ENCODE measurements around the gene ADGRD1.

ADGRD1 gene

GRCh38 chr12:130967636-130968035 is 13.9 kb downstream of the ADGRD1 start:
- no peak for DNase-seq

- no peak for DNase-seq
Observed at GRCh38 chr12:130968611-130969010, 14.9 kb downstream of the ADGRD1 start.

- DNase-seq = no peak
Observed at GRCh38 chr12:130969223-130969622, 15.5 kb downstream of the ADGRD1 start.

GRCh38 chr12:130970165-130970907 is 16.6 kb downstream of the ADGRD1 start:
- DNase-seq = no peak

GRCh38 chr12:130970908-130971233 is 17.2 kb downstream of the ADGRD1 start:
- DNase-seq = no peak

- no peak for DNase-seq
Observed at GRCh38 chr12:130971925-130972585, 18.3 kb downstream of the ADGRD1 start.

GRCh38 chr12:130972586-130972950 is 18.9 kb downstream of the ADGRD1 start:
- no peak for DNase-seq

- no peak for DNase-seq
Observed at GRCh38 chr12:130973109-130973508, 19.4 kb downstream of the ADGRD1 start.

GRCh38 chr12:130973906-130974305 is 20.2 kb downstream of the ADGRD1 start:
- no peak for DNase-seq

GRCh38 chr12:130975116-130975515 is 21.4 kb downstream of the ADGRD1 start:
- DNase-seq = no peak

- DNase-seq = no peak
Observed at GRCh38 chr12:130976171-130976720, 22.5 kb downstream of the ADGRD1 start.

GRCh38 chr12:130977046-130977742 is 23.5 kb downstream of the ADGRD1 start:
- no peak for DNase-seq

- no peak for DNase-seq
Observed at GRCh38 chr12:130977743-130978095, 24.0 kb downstream of the ADGRD1 start.

- DNase-seq = peak; percentile 16
Observed at GRCh38 chr12:130978785-130979184, 25.1 kb downstream of the ADGRD1 start.

- no peak for DNase-seq
Observed at GRCh38 chr12:130981074-130981742, 27.5 kb downstream of the ADGRD1 start.

- DNase-seq = no peak
Observed at GRCh38 chr12:130981911-130982310, 28.2 kb downstream of the ADGRD1 start.

GRCh38 chr12:130982565-130983225 is 29.0 kb downstream of the ADGRD1 start:
- DNase-seq = no peak

GRCh38 chr12:130983328-130984017 is 29.8 kb downstream of the ADGRD1 start:
- peak; percentile 62 for DNase-seq

GRCh38 chr12:130984183-130985058 is 30.7 kb downstream of the ADGRD1 start:
- no peak for DNase-seq

- DNase-seq = no peak
Observed at GRCh38 chr12:130987151-130987931, 33.6 kb downstream of the ADGRD1 start.

All from inflammatory macrophage treated with lipopolysaccharide for 4 hours (primary cell).